Measurements from ENCODE around the gene TTI1.
"Not testable (repeated sequence)": the region's sequence is repeated elsewhere in the genome, so short reads cannot be mapped to it uniquely, and the experiment has no call there.

The TTI1 gene

DNA sequence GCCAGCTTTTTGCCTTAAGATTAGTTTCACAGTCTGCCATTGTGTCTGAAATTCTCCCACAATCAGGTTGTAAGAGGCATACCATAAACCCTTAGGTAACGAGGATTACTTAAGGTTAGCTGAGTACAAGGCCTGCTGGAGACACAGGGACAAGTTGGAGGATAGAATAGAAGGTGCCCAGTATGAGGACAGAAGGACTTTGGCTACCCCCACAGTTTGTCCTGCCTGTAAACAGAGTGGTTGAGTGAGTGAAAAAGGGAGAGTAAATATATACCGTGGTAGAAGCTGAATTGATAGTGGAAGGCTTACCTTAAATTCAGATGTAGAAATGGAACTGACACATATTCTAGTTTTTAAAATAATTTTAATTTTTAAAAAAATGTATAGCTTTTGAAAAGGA lies 19.6 kb upstream of the TTI1 start:
- no peak for DNase-seq

- no peak for DNase-seq
These were observed 17.4 kb upstream of the TTI1 start for GRCh38 chr20:38050686-38051085.

GRCh38 chr20:38049800-38050199 lies 16.5 kb upstream of the TTI1 start:
- peak; percentile 58 for DNase-seq

DNA sequence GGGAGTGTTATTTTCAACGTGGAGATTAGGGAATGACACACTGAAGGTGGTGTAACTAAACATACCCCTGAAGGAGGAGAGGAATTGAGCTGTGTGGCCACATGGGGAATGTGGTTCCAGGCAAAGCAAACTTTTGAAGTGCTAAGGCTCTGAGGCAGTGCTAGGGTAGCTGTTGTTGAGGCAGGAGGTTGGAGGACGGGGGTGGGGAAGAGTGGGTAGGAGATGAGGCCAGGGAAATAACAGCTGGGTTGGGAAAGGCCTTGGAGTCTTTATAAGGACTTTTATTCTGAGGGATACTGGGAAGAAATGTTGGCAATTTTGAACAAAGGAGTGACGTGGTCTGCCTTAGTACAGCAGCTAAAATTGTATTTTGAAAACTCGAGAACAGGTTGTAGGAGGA lies 13.3 kb upstream of the TTI1 start:
- no peak for DNase-seq

DNA sequence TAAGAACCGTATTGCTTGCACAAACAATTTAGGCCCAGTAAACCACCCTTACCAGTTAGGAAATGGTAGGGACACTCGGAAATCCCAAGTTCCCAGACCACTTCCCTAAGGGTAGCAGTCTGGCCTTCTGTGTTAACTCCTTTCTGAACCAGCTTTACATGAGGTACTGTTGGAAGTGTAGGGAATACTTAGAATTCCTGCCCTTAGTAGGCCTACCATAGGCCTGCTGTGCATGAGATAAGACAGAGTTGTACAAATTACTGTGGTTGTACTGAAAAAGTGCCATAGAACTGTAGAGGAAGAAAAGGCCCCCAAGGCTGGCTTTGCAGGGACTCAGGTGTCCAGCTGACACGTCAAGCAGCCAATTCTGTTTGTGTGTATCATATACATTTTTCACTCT lies 11.4 kb upstream of the TTI1 start:
- DNase-seq: no peak

DNA sequence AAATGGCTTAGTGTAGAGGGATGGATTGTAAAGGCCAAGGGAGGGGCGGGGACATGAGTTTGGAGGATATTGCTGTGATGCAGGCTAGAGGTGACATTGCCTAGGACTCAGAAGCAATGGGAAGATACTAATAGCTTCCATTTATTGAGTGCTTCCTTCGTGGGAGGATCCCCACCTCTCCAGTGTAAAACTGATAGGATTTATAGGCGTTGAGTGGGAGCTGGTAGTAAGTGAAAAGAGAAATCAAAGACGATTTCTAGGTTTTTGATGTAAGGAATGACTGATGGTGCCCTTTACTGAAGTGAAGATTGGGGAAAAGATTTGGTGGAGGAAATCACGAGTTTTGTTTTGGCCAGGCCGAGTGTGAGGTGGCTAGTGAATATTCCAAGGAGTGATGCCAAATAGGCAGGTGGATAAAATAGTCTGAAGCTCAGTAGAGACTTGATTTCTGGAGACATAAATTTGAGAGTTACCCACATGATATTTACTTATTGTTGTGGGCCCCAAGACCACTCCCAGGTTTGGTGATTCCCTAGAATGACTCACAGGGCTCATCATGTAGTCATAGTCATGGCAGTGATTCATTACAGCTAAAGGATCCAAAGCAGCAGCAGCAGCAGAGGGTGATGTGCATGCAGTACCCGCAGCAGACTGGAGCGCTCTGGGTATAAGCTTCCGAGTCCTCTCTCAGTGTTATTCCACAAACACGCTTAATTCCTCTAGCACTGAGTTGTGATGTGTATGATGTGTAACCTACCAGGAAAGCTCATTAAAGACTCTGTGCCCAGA lies 10.4 kb upstream of the TTI1 start:
- DNase-seq: no peak

DNA sequence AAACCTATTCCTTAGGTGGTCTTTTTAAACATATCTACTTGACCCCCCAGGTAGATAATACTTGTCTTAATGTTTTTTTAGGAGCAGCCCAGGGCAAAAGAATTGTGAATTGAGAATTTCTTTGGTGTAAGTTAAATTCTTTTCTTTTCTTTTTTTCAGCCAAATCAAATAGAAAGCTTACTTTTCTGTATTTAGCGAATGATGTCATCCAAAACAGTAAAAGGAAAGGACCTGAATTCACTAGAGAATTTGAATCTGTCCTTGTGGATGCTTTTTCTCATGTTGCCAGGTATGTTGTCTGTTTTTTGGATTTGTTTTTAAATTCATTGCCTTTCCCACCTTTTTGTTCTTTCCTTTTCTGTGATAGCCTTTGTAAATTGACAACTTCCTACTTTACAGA lies 7.0 kb upstream of the TTI1 start:
- no peak for DNase-seq

- no peak for DNase-seq
These were observed 3.1 kb upstream of the TTI1 start for GRCh38 chr20:38036366-38036765.

- no peak for DNase-seq
These were observed 1.7 kb upstream of the TTI1 start for GRCh38 chr20:38034961-38035360.

DNA sequence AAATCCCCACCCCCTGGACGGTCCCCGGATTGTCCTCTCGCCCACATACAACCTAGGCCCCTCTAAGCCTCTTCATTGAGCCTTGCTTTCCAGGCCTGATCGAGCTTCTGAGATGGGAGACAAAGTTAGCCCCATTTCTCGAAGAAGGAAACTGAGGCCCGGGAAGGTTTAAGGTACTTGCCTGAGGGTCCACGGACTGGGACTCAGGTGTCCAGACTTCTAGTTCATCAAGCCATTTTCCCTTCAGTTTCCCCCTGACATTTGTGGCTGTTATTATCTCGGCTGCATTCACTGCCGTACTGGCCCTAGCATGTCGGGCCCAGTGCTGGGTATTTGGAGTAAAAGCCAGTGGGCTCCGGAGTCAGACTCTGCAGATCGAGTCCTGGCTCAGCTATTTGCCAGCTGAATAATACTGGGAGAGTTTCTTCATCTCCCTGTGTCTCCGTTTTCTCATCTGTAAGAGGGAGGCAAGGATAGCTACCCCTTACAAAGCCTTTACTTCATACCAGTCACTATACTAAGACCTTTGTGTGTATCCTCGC lies 923 bp upstream of the TTI1 start:
- no peak for DNase-seq

DNA sequence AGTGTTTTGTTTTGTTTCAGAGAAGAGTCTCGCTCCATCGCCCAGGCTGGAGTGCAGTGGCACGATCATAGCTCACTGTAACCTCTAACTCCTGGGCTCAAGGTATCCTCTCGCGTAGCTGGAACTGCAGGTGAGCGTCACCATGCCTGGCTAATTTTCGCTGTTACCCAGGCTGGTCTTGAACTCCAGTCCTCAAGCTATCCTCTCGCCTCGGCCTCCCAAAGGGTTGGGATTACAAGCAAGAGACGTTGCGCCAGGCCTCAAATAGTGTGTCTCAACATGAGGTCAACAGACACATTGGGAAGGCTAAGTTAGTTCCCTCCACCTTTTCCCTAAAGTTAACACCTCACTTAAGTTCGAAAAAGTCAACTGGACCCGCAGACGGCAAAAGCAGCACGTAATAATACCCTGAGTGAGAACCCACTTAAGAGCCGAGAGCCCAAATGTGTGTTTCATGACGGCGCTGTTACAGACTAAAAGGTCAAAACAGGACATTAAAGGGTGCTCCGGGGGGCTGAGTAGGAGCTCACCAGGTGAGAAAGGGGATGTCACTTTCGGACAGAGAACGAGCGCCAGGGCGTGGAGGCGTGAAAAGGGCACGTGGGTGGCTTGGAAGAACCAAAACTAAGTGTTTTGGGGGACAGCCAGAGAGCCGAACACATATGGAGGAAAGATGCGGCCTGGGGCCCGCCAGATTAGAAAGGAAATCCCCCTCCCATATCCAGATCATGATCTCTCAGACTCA lies 499 bp downstream of the TTI1 start:
- DNase-seq: no peak

GRCh38 chr20:38031957-38032356 lies 1.3 kb downstream of the TTI1 start:
- no peak for DNase-seq

- no peak for DNase-seq
These were observed 3.8 kb downstream of the TTI1 start for GRCh38 chr20:38029453-38029852.

GRCh38 chr20:38024496-38024895 lies 8.8 kb downstream of the TTI1 start:
- DNase-seq: no peak

- no peak for DNase-seq
These were observed 9.9 kb downstream of the TTI1 start for GRCh38 chr20:38023181-38024001.

DNA sequence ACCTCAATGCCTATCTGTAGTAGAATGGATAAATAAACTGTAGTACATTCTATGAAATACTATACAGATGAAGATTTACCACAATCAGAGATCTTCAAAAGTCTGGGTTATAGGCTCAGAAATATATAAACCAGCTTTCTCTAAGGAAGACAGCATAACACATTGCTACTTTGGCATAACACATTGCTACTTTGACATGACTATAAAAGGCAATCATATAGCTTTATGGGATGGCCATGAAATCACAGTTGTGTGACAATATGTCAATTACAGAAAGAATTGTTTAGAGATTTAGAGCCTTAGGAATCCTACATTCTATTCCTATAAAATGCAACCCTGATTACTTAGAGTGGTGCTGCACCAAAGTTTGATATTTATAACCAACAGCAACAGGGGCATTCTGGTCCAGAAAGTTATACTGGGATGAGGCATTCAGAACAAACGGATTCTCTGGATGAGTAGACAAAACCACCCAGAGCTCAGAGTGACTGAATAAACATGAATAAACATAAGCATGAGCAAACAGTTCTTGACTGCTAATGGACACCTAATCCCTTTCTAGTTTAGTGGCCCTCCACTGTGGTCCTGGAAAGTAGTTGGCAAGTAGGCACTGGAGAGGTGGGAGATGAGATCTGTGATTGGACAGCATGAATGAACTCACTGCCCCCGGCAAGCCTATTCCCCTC lies 12.0 kb downstream of the TTI1 start:
- DNase-seq: no peak

DNA sequence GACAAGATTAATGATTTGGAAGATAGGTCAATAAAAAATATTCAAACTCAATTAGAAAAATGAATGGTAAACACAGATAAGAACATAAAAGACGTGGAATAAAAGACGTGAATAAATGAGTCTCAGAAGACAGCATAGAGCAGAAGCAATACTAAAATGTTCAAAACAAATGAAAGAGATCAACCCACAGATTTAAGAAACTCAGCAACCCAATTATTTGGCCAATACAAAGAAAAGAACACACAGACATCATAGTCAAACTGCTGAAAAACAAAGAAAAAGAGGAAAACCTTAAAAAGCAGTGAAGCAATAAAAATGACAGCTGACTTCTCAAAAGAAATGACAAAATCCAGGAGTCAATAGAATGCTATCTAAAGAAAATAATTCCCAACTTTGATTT lies 14.9 kb downstream of the TTI1 start:
- DNase-seq: no peak

- DNase-seq: no peak
These were observed 15.3 kb downstream of the TTI1 start for GRCh38 chr20:38017959-38018358.

GRCh38 chr20:38013887-38014286 lies 19.4 kb downstream of the TTI1 start:
- DNase-seq: no peak

DNA sequence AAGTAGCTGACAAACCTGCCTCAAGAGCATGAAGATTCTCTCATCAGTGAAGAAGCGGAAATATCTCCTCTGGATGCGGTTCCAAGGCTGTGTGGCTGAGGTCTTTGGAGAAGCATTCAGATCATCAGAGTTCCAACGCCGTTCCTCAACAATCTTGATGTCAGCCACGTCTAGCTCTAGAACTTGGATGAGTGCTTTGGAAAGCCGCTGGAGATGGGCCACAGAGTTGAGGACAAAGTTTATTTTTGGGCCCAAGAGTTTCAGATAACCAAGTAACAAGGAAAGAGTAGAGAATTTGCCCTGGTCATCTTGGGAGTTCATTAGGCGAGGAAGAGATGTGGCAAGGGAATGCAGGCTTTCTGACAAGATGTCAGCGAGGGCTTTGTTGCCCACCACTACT lies 20.9 kb downstream of the TTI1 start:
- no peak for DNase-seq

GRCh38 chr20:38011696-38012095 lies 21.6 kb downstream of the TTI1 start:
- DNase-seq: no peak

GRCh38 chr20:38009416-38009815 lies 23.8 kb downstream of the TTI1 start:
- not testable (repeated sequence) for DNase-seq
